H1 (cell line): ENCODE measurements around the gene CCDC14.

Experiments
- CBX5 ChIP-seq: fragments of 300-800, 300-1000 bp; sonication (generic); IDR thresholded peaks from 2 replicates; pipeline ENCODE4 v1.7.1; 2016; ENCODE audit warnings: antibody characterized with exemption, low read length, low read depth
- CHD2 ChIP-seq: IDR thresholded peaks from 2 replicates; pipeline ENCODE4 v1.6.1; 2012; ENCODE audit warnings: low read length, improper control_type of control experiment
- EP300 ChIP-seq, 2 experiments: IDR thresholded peaks; 1 replicate in 1 of 2; 2 replicates in 1 of 2; pipeline ENCODE4 v1.6.1; 2011 to 2012; ENCODE audit warnings: low read depth in 2 of 2, low read length in 2 of 2, mild to moderate bottlenecking in 2 of 2, borderline replicate concordance in 1 of 2, inconsistent platforms in 1 of 2, moderate library complexity in 1 of 2
- EZH2 ChIP-seq: fragments of 200-600 bp; sonication (generic); IDR thresholded peaks from 2 replicates; pipeline ENCODE4 v1.7.1; 2012; ENCODE audit warnings: low read depth, mild to moderate bottlenecking, moderate library complexity, low read length, inconsistent platforms; ENCODE audit not compliant: severe bottlenecking
- GABPA ChIP-seq: IDR thresholded peaks from 2 replicates; pipeline ENCODE4 v1.6.1; 2011; ENCODE audit warnings: mild to moderate bottlenecking, low read length, moderate library complexity, borderline replicate concordance; ENCODE audit not compliant: insufficient read depth
- HDAC2 ChIP-seq, 2 experiments: fragments of 300-600 bp in 1 of 2; sonication (generic) in 1 of 2; IDR thresholded peaks; 2 replicates each; pipeline ENCODE4 v1.6.1; 2011 to 2012; ENCODE audit warnings: low read depth in 2 of 2, low read length in 2 of 2, mild to moderate bottlenecking in 2 of 2, moderate library complexity in 2 of 2, borderline replicate concordance in 1 of 2, inconsistent platforms in 1 of 2
- JUN ChIP-seq: IDR thresholded peaks from 2 replicates; pipeline ENCODE4 v1.6.1; 2011; ENCODE audit warnings: low read depth, mild to moderate bottlenecking, improper control_type of control experiment, low read length
- POLR2AphosphoS5 ChIP-seq: IDR thresholded peaks from 2 replicates; pipeline ENCODE4 v1.6.1; 2011; ENCODE audit warnings: low read depth, low read length
- SUZ12 ChIP-seq: fragments of 200-600 bp; sonication (generic); IDR thresholded peaks from 2 replicates; pipeline ENCODE4 v1.6.1; 2012; ENCODE audit warnings: mild to moderate bottlenecking, inconsistent platforms, low read length, moderate library complexity, mixed read lengths
- ZNF274 ChIP-seq: IDR thresholded peaks from 2 replicates; pipeline ENCODE4 v1.7.0; 2012; ENCODE audit warnings: low read length, borderline replicate concordance; ENCODE audit errors: extremely low read depth
- TF ChIP-seq, protein P1 (sequence below): IDR thresholded peaks from 2 replicates; pipeline ENCODE4 v1.6.1; 2011; ENCODE audit warnings: low read depth, mild to moderate bottlenecking, low read length; ENCODE audit not compliant: insufficient read depth
- TF ChIP-seq, protein P2 (sequence below), 3 experiments: IDR thresholded peaks; 1 replicate in 2 of 3; 2 replicates in 1 of 3; pipeline versions ENCODE4 v1.5.1 to v1.6.1; 2011; ENCODE audit warnings: low read length in 3 of 3, mild to moderate bottlenecking in 3 of 3, inconsistent platforms in 2 of 3, low read depth in 1 of 3, moderate library complexity in 1 of 3; ENCODE audit not compliant: insufficient read depth in 1 of 3; ENCODE audit errors: control extremely low read depth in 1 of 3

DNA sequence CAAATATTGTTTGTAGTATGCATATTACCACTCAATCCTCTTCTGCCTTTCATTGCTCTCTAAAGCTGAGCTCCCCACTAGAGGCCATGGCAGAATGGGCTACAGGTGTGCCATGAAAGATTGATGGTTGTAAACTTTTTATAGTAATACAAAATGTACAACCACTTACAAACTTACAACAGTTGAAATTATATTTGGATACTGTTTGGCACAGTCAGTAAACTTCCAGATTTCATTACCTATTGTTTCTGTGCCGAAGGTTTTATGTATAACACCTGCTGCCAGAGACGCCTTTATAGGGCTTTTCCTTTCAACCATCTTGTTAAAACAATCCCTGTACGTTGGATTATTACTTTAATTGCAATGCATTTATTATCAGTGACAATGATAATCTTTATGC, 23.9 kb upstream of the CCDC14 start:
- no peak for TF ChIP-seq CBX5
- TF ChIP-seq, protein P1, sequence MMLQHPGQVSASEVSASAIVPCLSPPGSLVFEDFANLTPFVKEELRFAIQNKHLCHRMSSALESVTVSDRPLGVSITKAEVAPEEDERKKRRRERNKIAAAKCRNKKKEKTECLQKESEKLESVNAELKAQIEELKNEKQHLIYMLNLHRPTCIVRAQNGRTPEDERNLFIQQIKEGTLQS: no peak
- no peak for TF ChIP-seq HDAC2 (IDR thresholded peaks at IDR 0.05; ENCODE audit: borderline replicate concordance in 1 of 2, low read depth in 2 of 2, low read length in 2 of 2)
- no peak for TF ChIP-seq POLR2AphosphoS5
- TF ChIP-seq, protein P2, sequence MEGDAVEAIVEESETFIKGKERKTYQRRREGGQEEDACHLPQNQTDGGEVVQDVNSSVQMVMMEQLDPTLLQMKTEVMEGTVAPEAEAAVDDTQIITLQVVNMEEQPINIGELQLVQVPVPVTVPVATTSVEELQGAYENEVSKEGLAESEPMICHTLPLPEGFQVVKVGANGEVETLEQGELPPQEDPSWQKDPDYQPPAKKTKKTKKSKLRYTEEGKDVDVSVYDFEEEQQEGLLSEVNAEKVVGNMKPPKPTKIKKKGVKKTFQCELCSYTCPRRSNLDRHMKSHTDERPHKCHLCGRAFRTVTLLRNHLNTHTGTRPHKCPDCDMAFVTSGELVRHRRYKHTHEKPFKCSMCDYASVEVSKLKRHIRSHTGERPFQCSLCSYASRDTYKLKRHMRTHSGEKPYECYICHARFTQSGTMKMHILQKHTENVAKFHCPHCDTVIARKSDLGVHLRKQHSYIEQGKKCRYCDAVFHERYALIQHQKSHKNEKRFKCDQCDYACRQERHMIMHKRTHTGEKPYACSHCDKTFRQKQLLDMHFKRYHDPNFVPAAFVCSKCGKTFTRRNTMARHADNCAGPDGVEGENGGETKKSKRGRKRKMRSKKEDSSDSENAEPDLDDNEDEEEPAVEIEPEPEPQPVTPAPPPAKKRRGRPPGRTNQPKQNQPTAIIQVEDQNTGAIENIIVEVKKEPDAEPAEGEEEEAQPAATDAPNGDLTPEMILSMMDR (IDR thresholded peaks at IDR 0.05; ENCODE audit: control extremely low read depth in 1 of 3, insufficient read depth in 1 of 3, low read depth in 1 of 3, low read length in 3 of 3): no peak
- no peak for TF ChIP-seq EZH2
- no peak for TF ChIP-seq SUZ12
- no peak for TF ChIP-seq EP300 (IDR thresholded peaks at IDR 0.05; ENCODE audit: borderline replicate concordance in 1 of 2, low read depth in 2 of 2, low read length in 2 of 2)
- no peak for TF ChIP-seq JUN
- no peak for TF ChIP-seq CHD2
- no peak for TF ChIP-seq ZNF274
- no peak for TF ChIP-seq GABPA
